GM18505 (cell line): Measurements from ENCODE around the gene MYH7B.

Experiments
- ATAC-seq: cut with Tn5 transposase; IDR thresholded peaks from one replicate; pipeline ENCODE4 v1.9.1; 2021; ENCODE audit not compliant: unreplicated experiment
- POLR2A ChIP-seq: IDR thresholded peaks from 4 replicates; pipeline ENCODE4 v1.6.1; 2011; ENCODE audit warnings: borderline replicate concordance; ENCODE audit not compliant: insufficient read depth, insufficient read length; ENCODE audit errors: extremely low read depth

The MYH7B gene

GRCh38 chr20:34997131-34997561 is 41.5 kb downstream of the MYH7B start:
- ATAC-seq, result no peak
- TF ChIP-seq POLR2A, result no peak

GRCh38 chr20:34997774-34998173 is 42.1 kb downstream of the MYH7B start:
- no peak for ATAC-seq
- TF ChIP-seq POLR2A, result no peak

- no peak for ATAC-seq
- no peak for TF ChIP-seq POLR2A
Measured at GRCh38 chr20:34998331-34998950, 42.8 kb downstream of the MYH7B start.

GRCh38 chr20:34999021-34999451 is 43.4 kb downstream of the MYH7B start:
- no peak for ATAC-seq
- no peak for TF ChIP-seq POLR2A

GRCh38 chr20:34999782-35000181 is 44.1 kb downstream of the MYH7B start:
- no peak for ATAC-seq
- no peak for TF ChIP-seq POLR2A

- ATAC-seq, result no peak
Measured at GRCh38 chr20:35000311-35000921, 44.7 kb downstream of the MYH7B start.

GRCh38 chr20:35000922-35001595 is 45.4 kb downstream of the MYH7B start:
- no peak for TF ChIP-seq POLR2A
- no peak for ATAC-seq

More at GRCh38 chr20:35000311-35000921, 44.7 kb downstream of the MYH7B start:
- no peak for TF ChIP-seq POLR2A

- no peak for ATAC-seq
- TF ChIP-seq POLR2A, result no peak
Measured at GRCh38 chr20:35001596-35002362, 46.1 kb downstream of the MYH7B start.

- TF ChIP-seq POLR2A, result no peak
- ATAC-seq, result no peak
Measured at GRCh38 chr20:35002426-35003210, 47.0 kb downstream of the MYH7B start.

GRCh38 chr20:35003211-35004031 is 47.8 kb downstream of the MYH7B start:
- TF ChIP-seq POLR2A, result no peak
- ATAC-seq, result no peak

GRCh38 chr20:35004051-35004725 is 48.5 kb downstream of the MYH7B start:
- no peak for ATAC-seq
- no peak for TF ChIP-seq POLR2A
